NCI-H226 (cell line): ENCODE results near the gene IL4R.

ENCODE experiments used
- DNase-seq: peaks from one replicate; pipeline ENCODE4 v3.0.0-alpha.2; 2015

IL4R gene

DNA sequence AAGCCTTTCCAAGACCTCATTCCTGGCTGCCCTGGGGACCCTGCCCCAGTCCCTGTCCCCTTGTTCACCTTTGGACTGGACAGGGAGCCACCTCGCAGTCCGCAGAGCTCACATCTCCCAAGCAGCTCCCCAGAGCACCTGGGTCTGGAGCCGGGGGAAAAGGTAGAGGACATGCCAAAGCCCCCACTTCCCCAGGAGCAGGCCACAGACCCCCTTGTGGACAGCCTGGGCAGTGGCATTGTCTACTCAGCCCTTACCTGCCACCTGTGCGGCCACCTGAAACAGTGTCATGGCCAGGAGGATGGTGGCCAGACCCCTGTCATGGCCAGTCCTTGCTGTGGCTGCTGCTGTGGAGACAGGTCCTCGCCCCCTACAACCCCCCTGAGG lies 49.5 kb downstream of the IL4R start:
- no peak for DNase-seq

DNA sequence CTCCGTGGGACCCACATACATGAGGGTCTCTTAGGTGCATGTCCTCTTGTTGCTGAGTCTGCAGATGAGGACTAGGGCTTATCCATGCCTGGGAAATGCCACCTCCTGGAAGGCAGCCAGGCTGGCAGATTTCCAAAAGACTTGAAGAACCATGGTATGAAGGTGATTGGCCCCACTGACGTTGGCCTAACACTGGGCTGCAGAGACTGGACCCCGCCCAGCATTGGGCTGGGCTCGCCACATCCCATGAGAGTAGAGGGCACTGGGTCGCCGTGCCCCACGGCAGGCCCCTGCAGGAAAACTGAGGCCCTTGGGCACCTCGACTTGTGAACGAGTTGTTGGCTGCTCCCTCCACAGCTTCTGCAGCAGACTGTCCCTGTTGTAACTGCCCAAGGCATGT lies 50.0 kb downstream of the IL4R start:
- no peak for DNase-seq

DNA sequence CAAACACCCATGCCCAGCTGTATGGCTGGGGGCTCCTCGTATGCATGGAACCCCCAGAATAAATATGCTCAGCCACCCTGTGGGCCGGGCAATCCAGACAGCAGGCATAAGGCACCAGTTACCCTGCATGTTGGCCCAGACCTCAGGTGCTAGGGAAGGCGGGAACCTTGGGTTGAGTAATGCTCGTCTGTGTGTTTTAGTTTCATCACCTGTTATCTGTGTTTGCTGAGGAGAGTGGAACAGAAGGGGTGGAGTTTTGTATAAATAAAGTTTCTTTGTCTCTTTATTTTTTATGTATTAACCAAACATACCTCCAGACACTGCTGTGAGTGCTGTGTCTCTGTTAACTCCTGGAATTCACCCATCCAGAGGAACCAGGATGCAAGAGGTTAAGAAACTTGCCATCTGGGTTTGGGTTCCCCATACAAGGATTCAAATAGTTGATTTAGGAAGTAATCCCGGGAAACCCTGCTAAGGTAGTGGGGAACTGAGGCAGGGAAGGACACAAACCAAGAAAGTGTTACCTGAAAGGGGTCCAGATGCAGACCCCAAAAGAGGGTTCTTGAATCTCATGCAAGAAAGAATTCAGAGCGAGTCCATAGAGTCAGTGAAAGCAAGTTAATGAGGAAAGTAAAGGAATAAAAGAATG lies 50.8 kb downstream of the IL4R start:
- DNase-seq: peak; percentile 31

DNA sequence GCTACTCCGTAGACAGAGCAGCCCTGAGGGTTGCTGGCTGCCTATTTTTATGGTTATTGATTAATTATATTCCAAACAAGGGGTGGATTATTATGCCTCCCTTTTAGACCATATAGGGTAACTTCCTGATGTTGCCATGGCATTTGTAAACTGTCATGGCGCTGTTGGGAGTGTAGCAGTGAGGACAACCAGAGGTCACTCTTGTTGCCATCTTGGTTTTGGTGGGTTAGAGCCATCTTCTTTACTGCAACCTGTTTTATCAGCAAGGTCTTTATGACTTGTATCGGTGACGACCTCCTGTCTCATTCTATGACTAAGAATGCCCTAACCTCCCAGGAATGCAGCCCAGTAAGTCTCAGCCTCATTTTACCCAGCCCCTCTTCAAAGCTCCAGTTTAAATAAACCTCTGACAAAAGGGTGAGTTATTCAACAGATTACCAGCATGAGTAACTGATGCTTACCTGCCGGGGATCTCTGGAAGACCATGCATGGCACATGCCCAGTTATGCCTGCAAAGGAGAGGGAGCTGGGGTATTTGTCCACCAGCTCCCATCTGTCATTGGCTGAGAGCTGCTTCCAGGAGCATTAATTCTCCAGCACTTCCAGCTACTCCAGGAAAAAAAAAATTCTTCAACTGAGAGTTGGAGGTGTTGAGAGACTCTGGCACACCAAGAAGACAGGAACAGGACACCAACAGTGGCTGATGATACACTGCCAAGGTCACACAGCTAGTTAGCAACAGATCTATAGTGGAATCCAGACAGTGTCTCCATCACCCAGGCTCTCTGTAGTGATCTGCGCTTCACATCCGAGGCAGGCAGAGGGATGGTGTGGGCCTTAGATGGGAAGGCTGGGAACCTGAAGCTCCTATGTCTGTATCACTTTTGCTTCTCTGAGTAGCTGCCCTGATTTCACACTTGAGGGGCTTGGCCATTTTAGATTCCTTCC lies 51.6 kb downstream of the IL4R start:
- DNase-seq: peak; percentile 51

DNA sequence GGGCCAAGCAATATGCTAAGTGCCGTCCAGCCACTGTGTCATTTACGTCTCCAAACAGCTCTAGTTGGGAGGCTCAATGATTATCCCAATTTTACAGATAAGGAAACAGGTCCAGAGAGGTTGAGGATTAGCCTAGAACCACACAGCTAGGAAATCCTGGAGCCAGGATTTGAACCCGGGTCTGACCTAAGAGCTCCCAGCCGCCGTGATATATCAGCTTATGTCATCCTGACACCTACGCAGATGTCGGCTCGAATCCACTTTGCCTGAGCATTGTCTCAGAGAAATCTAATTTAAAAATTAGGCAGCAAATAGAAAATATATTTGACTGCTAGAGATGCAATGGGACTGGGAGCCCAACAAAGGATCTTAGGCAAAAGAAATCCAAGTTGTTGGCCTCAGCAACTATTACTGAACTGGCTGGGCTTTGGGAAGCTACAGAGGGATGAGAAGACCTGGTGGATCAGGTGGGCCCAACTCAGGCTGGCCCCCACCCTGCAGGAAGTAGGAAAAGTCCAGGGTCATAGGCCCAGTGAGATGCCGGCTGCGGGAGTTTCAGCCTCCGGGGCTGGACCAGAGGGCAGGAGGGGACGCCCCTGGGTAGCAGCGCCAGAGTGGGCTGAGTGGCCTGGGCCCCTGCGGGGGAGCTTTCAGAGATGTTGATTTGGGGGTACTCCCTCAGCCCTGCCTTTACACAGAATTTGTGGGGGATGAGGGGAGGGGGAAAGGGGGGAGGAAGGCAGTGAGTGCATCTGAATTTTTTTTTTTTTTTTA lies 53.1 kb downstream of the IL4R start:
- no peak for DNase-seq

DNA sequence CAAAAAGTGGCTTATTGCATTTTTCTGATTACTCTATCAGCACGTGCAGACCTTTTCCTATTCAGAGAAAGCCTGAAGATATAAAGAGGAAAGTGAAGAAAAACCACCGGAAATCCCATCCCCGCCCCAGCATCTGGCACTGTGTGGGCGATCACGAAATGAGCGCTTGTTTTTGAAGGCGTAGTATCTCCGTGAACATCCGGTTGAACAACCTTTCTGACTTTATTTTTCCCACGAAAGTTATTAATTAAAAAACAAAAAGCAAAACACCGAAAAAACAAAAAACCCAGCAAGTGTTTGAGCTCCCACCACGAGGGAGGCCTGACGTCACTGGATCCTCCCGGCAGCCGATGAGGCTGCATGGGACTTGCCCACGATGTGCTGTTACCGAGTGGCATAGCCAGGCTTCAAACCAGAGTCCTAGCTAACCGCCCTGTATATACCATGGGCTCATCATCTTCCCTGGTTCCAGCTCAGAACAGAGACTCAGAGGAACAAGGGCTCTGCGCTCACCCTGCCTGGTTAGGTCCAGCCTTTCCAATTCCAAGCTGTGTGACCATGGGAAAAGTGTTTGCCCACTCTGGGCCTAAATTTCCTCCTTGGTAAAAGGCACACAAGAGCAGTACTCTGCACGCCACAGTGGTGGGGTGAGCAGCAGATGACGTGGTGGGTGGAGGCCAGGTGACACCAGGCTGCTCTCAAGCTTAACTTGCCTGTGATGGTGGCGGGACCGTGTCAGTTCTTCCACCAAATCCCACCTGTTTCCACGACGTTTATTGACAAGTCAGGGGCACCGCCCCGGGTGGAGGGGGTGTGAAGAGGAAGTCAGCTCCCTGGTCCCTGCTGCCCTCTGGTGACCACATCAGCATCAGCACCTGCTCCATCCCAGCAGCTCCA lies 53.9 kb downstream of the IL4R start:
- peak; percentile 43 for DNase-seq

DNA sequence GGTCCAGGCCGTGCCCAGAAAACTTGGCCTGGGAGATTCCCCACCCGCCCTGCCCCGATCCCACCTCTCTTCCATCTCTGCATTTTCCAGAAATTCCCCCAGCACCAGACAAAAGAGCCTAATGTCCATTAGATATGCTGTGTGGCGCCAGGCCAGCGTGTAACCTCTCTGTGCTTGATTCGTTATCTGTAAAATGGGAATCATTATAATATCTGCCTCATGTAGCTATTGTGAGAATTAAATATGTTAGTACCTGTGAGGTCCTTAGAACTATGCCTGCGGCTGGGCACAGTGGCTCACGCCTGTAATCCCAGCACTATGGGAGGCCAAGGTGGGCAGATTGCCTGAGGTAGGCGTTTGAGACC lies 54.6 kb downstream of the IL4R start:
- no peak for DNase-seq

DNA sequence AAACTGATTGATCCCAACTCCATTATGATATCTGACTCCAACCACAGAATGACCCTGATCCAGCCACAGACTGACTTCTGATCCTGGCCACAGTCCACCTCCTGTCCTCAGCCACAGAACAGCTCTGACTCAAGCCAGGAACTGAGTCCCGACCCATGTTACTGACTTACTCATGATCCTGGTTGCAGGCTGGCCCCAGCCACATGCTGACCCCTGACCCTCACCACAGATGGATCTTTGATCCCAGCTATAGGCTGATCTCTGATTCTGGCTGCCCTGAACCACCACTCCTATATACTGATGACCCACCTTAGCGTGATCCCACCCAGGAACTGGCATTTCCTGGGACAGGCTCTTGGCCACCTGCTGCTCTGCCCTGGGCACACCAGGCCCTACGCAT lies 56.0 kb downstream of the IL4R start:
- no peak for DNase-seq

DNA sequence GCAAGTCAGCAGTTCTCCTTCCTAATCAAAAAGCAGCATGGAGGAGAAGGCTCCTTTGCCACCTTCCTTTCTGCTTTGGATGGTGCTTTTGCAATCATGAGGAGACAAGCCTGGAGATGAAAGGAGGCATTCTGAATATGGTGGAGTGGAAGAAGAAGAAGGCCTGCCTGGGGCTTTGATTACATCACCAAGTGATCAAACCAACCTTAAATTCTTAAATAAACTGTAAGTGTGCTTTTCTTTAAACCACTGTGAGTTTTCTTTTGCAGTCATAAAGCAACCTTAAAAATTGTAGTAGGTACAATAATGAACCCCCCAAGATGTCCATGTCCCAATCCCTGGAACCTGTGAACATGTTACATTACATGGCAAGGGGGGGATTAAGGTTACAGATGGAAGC lies 56.5 kb downstream of the IL4R start:
- no peak for DNase-seq

DNA sequence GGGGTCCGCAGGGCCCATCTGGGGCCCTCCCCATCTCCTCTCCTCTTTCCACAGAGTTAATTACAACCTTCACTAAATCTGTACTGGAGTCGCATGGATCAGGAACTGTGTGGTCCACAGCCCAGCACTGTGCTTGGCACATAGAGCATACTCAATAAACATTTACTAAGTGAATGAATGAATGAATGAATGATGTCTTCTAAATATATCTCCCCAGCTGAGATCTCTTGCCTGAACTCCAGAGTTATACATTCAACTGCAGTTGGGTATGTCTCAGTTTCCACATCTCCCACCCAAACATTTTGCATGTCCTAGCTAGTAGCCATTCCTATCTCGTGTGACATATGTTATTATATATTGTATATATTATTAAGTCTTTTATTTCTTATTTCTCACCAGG lies 59.5 kb downstream of the IL4R start:
- DNase-seq: no peak

DNA sequence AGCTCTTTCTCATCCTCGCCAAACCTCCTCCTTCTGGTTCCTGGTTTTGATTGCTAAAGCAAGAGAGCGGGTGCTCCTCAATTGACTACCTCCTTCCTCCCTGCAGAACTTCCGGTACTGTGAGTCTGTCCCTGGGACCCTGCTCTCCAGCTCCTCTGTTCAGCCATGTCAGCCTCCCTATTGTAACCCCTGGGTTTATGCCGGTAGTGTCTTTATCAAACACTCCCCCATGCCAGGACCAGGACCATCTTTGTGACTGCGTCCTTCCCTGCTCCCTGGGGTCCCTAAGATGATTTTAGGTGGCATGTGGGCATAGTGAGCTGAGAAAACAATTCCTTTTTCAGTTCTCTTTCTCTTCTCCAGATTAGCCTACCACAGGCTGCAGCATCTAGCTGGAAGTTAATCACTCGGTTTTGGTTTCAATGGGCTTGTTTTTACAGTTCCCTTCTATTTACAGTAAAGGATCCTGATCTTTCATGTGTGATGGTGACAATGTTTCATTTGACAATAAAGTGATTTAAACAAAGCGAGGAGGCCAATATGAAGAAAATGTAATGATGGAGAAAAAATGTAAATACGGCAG lies 60.5 kb downstream of the IL4R start:
- DNase-seq: no peak

DNA sequence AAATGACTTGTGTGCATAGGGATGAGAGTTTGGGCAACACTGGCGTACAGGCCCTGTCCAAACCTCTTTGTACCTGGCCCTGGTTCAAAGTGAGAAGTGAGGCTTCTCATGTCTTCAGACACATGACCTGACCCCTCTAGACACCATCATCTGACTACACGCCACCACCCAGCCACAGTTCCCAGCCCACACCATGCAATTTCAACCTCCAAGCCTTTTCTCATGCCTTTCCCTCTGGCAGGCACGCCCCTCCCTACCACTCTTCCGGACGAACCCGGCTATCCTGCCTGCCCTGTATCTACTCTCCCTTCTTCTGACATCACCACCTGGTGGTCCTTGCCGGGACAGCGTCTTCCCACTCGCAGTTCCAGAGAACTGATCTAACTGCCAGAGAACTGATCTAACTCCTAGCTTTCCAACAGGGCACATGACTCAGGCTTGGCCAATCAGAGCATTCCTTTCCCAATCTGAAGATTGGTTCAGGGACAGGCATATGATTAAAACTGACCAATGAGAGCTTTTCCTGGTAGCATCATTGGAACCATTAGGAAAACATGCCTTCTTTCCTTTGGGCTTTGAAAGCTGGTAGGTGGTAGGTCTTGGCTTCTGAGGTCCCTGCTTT lies 61.1 kb downstream of the IL4R start:
- DNase-seq: peak; percentile 89

DNA sequence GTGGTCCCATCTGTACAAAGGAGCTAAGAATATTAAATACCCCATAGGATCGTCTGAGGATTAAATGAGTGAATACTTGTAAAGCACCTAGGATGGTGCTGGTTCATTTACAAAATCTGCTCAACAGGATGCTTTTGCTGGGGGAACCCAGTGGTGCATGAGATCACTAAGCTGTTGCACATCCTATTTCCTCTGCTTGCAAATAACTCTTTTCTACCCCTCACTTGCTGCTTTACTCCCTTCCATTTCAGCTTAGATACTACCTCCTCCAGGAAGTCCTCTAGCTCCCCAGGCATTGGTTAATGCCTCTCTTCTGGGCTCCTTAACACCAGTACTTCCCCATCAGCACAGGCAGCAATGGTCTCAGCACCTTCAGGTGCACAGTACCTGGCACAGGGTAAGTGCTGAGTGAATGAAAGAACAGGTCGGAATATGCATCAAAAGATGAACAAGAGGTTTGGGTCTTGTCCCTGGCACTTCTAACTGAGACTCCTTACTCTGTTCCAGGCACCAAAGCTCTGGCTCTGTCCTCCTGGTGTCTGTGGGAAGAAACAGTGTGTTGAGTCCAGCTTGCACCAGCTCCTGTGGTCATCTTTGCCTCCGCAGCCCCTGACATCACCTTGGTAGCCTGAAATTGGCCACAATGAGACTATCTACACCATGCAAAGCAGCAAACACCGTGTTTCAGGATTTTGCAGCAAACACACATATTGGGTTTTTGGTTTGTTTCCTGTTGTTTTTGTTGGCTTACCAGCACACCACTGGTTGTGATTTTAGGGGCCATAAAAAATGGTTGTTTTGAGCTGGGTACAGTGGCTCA lies 64.1 kb downstream of the IL4R start:
- DNase-seq: no peak

DNA sequence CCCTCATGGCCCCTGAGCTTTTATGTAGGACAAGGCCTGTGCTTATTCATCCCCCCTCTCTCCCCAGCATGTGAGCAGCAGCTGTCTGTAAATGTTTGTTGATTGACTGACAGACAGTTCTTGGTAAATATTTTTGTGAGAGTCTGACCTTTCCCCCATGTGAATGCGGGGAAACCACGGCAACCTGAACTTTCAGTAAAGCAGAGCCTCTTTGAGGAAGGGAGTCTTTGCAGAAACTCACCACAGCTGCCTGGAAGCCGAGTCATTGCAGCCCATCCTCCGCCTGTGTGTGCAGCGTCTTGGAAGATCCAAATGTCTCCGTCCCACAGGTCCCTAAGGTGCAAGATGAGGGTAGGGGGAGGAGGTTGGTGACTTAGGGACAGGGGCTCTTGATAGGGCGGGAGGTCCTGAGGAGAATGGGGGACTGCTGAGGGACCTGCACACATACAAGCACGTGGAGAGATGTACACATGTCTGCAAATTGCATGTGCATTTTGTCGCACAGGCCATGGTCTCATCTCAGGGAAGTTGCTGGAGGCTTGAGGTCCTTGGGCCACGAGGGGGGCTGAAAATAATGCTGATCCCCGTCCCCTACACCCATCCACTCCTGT lies 65.2 kb downstream of the IL4R start:
- no peak for DNase-seq

DNA sequence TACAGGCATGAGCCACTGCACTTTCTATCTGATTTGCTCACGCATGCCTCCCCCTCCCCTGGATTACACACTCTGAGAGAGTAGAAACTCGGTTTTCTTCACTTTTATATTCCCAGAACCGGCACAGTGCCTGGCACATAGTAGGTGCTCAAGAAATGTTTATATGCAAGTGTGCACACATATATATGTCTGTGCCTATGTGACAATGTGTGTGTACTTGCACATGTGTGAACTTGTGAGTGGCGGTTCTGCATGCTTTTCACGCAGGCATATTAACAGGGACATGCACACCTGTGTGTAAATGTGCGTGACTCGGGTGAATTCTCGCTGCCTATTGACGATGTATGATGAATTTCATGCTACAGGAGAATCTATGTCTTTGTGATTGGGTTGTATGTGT lies 66.1 kb downstream of the IL4R start:
- DNase-seq: no peak

DNA sequence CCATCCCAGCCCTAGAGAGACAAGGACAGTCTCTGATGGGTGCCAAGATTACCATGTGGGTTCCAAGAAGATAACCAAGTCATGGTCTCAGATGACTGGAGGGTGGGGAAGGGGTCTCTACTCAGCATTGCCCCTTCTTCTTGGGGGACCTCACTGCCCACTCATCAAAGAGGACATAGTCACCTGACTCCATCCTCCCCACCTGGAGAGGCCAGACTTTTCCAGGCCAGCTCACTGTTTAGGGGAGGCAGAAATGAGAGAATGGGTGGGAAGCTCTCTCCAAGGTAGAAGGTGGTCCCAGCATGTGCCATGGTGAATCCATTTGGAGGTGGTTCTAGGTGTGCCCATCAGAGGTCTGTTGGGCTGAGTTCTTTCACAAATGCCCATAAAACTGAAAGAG lies 67.5 kb downstream of the IL4R start:
- no peak for DNase-seq

DNA sequence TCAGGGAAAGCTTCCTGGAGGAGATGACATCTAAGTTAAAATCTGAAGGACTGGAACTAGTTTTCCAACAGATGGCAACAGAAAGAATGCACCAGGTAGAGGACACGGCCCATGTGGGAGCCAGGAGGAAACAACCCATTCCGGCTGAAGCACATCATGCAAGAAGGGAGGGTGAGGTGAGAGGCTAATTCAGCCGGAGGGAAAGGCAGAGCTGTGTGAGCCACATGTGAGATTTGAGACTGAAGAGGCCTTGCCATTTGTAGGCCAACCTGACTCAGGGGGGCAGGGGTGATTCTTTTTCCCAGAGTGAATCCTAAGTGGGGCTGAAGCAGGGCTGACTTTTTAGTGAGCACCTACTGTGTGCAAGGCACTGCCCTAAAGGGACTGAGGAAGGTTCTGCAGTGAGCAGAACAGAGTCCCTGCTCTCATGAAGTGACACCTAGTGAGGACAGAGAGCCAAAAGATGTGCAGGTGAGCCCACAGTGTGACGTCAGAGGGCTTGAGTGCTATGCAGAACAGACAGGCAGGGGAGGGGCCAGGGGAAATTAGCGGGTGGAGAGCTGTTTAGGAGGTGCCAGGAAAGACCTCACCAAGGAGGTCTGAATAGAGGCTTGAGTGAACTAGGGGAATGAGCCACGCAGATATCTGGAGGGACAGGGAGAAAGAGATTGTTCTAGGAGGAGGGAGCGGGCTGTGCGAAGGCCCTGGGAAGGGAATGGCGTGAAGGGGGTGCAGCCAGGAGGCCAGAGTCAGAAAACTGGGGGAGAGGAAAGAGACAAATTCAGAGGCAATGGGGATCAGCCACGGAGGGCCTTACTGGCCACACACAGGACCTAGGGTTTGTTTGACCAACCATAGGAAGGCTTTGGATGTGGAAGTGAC lies 68.4 kb downstream of the IL4R start:
- DNase-seq: no peak

DNA sequence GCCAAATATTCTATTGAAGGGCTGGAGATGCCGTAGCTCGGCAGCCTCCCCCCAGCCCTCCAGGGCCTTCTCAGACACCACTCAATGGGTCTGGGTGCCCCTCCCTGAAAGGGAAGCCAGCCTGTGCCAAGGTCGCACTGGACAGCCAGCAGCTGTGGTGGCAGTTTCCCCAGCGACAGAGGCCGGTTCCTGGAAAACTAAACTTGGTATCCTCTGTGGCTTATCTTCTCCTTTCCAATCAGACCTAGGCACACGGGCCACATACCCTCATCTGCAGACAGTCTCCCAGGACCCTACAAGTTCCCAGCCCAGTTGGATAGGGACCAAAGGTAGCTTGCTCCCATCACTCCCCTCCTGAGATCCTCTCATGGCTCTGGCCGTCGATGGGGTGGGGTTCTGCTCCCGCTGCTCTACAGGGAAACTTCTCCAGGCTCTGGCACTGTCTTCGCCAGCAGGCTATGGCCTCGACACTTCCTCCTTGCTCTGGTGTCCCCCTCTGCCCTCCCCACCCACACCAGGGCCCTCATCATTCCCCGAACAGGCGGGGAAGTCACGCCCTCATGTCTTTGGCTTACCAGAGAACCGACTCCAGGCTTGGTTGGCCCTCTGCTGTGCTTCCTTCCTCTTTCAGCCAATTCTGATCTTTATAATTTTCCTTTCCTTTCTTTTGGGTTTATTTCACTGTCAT lies 69.9 kb downstream of the IL4R start:
- DNase-seq: no peak

DNA sequence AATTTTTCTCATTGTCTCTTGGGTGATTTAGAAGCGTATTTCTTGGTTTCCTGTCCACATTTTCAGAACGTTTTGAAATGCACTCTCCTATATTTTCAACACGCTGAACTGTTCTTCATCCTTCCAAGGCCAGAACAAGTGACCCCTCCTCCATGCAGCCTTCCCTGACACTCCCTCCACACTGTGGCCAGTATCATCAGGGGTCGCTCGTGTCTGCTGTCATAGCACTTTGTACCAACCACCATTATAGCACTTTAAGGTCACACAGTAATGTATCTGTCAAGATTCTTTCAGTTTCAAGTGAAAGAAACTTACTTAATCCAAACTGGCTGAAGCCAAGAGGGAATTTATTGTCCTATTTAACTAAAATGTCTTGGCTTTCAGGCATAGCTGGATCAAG lies 70.7 kb downstream of the IL4R start:
- no peak for DNase-seq
